Lower leg skin (tissue), 3 donors: Measurements from ENCODE around the gene ARL2BP.

Source experiments
- CTCF ChIP-seq, 3 donors: fragments of 450-650 bp; IDR thresholded peaks; one replicate each; pipeline ENCODE4 v1.5.1; 2016; ENCODE audit warnings: antibody characterized with exemption in 3 of 3, mild to moderate bottlenecking in 3 of 3, moderate library complexity in 2 of 3
- POLR2A ChIP-seq, 2 donors: fragments of 450-650 bp; IDR thresholded peaks; one replicate each; pipeline ENCODE4 v1.6.1; 2016 to 2017; ENCODE audit warnings: antibody characterized with exemption in 2 of 2, mild to moderate bottlenecking in 1 of 2, moderate library complexity in 1 of 2

GRCh38 chr16:57260294-57260929 is 15.4 kb downstream of the ARL2BP start:
- TF ChIP-seq CTCF (IDR thresholded peaks at IDR 0.05) (no peak), POLR2A (IDR thresholded peaks at IDR 0.05) (no peak)
